Right ventricle myocardium inferior (tissue), 1 donor: ENCODE measurements around the gene RSPH9. TPM values are rescaled to one million over a fixed set of nuclear protein-coding genes. Genes with fewer than 3 reads are reported as not detected.
A peak's percentile ranks its signal among the peaks of the same experiment; 100 is the strongest.
"Not testable (repeated sequence)": the region's sequence is repeated elsewhere in the genome, so short reads cannot be mapped to it uniquely, and the experiment has no call there.

Source experiments
- ATAC-seq: fragments of 200-7000 bp; cut with Tn5 transposase; one replicate; pipeline ENCODE4 v1.9.1; 2020; ENCODE audit warnings: mild to moderate bottlenecking, moderate library complexity
- DNase-seq: peaks from one replicate; pipeline ENCODE4 v3.0.0; 2021; ENCODE audit errors: missing footprints
- intact Hi-C: fragments of 100-400 bp; cut with DNase I; formaldehyde crosslinking; loops from one replicate; pipeline ENCODE4 v1.11.0; 2022
- total RNA-seq: library from RNA; stranded (reverse); fragmentation: NEBNext Ultra II Directional; extraction: Animal tissue kit (Norgen Biotek cat#: 25700); gene quantifications from one replicate; pipeline ENCODE4 v1.2.1, GENCODE V29; 2021
- donor health status: DM: no; HTN: yes; CAD: no; lungs with severe emphysema.

Gene RSPH9
- total RNA-seq, 1 donor from 2014 or later = 0.11 TPM

DNA sequence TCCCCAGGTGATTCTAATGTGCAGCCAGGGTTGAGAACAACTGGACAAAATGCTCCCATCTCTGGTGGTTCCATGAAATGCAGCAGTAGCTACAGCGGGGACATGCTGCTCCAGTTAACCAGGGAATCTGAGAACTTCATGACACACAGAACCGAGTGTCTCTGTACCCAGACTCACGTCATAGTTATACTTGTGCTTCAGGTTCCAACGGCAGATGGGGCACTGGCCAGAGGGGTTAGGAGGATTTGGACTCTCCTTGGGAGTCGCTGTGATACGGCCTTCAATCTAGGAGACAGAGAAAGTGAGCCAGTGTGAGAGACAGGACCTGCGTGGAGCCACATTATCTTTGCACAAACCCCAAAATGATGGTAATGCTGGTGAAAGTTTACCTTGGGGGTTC lies 33.5 kb downstream of the RSPH9 start:
- ATAC-seq (no peak), DNase-seq (no peak)
- intact Hi-C loops = no loop called here

DNA sequence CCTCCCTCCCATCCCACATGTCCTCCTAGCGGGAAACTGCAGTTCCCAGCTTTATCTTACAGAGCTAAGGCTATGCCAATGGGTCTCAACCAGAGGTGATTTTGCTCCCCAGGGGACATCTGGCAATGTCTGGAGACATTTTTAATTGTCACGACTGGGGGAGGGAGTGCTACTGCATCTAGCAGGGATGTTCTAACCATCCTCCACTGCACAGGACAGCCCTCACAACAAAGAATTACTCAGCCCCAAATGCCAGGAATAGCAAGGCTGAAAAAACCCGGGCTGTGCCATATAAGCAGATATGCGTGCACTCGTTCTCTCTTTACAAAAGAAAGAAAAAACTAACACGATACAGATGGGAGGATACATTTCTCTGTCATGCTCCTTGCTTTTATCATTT lies 34.2 kb downstream of the RSPH9 start:
- DNase-seq = no peak
- intact Hi-C loops = no loop called here
- no peak for ATAC-seq

- intact Hi-C loops = no loop called here
- ATAC-seq = peak; percentile 5
- no peak for DNase-seq
These were observed 35.7 kb downstream of the RSPH9 start for GRCh38 chr6:43680308-43681200.

GRCh38 chr6:43681303-43681702 lies 36.5 kb downstream of the RSPH9 start:
- no peak for DNase-seq
- ATAC-seq = peak; percentile 17
- intact Hi-C loops = no loop called here

- intact Hi-C loops = no loop called here
- no peak for ATAC-seq
- no peak for DNase-seq
These were observed 38.0 kb downstream of the RSPH9 start for GRCh38 chr6:43682724-43683429.

DNA sequence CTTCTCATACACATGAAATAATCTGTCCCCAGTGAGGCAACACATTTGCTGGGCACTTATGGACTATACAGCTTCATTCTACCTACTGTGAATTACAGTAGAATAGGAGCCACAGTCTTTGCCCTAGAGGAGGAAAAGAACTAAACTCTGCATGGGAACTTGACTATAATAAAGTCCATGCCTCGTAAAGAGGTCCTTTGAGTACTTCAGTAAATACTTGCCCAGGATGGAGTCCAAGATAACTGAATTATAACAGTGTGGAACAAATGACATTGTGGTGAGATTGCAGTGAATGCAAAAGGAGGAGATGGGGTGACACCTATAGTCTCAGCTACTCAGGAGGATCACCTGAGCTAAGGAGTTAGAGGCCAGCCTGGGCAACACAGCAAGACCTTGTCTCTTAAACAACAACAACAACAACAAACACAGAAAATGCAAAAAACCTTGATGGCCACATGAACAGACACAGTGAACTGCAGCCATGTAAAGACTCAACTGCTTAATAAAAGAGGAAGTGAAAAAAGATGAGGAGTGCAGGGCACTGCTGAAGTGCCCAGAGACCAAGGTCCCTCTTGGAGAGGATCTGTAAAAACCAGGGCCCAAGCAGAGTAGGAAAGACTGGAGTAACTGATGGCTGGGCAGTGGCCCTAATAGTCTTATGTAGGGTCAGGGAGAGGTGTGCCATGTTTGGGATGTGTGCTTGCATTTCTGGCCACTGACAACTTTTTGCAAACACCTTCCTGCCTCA lies 39.0 kb downstream of the RSPH9 start:
- ATAC-seq = no peak
- intact Hi-C loops = no loop called here
- no peak for DNase-seq

- intact Hi-C loops = loop anchor here (2.0 kb wide), 1 partner anchor 32 kb away; no protein-coding TSS in a partner anchor
- ATAC-seq (no peak), DNase-seq (no peak)
These were observed 42.2 kb downstream of the RSPH9 start for GRCh38 chr6:43687079-43687436.

DNA sequence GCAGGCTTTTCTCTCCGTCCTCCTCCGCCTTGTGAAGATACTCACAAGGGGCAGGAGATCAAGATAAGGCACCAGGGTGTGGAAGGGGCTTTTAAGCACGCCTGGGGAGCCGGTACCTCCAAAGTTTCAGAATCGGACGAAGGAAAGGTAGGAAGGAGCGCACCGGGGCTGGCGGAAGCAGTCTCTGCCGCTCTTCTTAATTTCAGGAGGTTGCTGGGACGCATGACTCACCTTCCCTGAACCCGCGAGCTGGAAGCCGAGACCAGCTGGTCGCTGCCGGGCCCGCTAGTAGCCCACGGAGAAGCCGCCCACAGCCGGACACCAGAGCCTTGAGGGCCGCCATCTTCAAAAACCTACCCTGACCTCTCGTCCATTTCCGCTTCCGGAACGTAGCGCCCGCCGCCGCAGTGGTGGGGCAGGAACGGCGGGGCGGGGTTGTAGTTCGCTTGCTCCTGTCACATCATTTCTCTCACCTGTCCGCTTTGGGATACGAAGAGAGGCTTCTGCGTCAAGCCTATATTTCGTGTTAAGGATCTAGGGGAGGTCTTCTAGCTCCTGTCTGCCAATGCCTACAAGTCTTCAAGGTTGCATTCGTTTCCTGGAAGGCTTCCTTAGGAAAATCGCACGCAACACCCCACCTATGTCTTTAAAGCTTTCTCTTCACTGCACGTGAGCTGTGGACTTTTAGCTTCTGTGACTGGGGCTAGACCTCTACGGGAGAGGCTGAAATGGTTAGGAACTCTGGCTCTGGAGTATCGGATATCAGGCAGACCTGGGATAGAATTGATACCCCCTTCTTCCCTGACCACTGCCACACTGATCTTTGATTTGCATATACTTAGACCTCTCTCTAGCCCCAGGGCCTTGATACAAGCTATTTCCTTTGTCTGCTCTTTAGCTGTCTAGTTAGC lies 42.9 kb downstream of the RSPH9 start, which contains the start of gene MRPS18A:
Gene MRPS18A, minus strand, starts transcription at position 355 of the 911 bp plus-strand sequence. Its CDS starts 12 bp downstream, at position 343.
- intact Hi-C loops = loop anchor here (2.0 kb wide), 1 partner anchor 31 kb away; no protein-coding TSS in a partner anchor
- peak; percentile 93 for ATAC-seq

DNA sequence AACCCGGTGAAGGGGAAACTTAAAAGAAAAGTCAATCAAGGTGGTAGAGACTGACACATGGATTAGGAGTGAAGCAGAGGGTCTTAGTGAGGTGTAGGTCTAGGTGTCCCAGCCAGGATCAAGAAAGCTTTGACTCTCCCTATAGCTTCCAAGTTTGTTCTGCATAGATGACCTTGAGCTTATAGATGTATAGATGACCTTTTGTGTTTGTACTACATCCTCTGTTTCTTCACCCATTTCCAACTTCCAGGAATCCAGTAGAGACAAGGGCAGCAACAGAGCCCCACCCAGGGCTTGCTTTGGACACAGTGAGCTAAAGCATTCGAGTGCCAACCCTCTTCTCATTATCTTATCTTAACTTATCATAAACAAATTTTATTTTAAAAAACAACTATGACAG lies 44.6 kb downstream of the RSPH9 start:
- intact Hi-C loops = no loop called here
- no peak for ATAC-seq
- DNase-seq = no peak

More for the DNA sequence above, 42.9 kb downstream of the RSPH9 start, which contains the start of gene MRPS18A:
- DNase-seq = peak; percentile 94

GRCh38 chr6:43695215-43695966 lies 50.6 kb downstream of the RSPH9 start:
- DNase-seq = no peak
- intact Hi-C loops = no loop called here
- peak; percentile 71 for ATAC-seq

- no peak for ATAC-seq
- DNase-seq = no peak
- intact Hi-C loops = no loop called here
These were observed 51.1 kb downstream of the RSPH9 start for GRCh38 chr6:43695967-43696291.

GRCh38 chr6:43697421-43697820 lies 52.6 kb downstream of the RSPH9 start:
- no peak for DNase-seq
- ATAC-seq = no peak
- intact Hi-C loops = no loop called here

DNA sequence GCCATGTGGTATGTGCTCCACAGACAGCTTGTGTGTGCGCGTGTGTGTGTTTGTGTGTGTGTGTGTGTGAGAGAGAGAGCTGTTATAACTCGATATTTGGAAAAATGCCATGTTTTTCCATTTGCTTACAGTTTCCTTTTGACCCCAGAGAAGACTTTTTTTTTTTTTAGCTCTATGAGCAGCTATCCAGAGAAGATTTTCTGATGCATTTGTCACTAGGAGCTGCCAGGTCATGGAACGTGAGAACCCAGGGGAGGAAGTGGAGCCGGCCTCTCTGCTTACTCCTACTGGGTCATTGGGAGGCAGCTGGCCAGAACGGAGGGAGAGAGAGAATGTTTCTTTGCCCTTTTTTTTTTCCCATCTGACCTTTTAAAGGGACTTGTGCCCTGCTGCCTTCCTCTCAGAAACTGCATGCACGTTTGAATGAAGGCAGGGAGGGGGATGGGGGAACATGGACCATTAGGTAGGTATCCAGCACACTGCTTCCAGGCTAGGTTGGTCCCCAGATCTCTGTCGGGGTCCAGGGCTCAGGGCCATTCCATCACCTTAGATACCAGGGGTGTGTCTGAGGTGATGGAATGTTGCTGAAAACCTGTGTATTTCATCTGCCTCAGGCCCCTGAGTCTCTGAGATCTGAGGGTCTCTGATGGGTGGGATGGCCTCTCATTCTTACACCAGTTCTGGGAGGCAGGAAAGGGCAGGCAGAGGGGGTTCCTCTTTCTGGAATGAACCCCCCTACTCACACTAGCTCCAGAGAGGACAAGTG lies 53.9 kb downstream of the RSPH9 start:
- peak; percentile 83 for DNase-seq
- intact Hi-C loops = no loop called here
- ATAC-seq = no peak

- intact Hi-C loops = no loop called here
- DNase-seq = no peak
- no peak for ATAC-seq
These were observed 54.8 kb downstream of the RSPH9 start for GRCh38 chr6:43699564-43700186.

GRCh38 chr6:43700939-43701560 lies 56.2 kb downstream of the RSPH9 start:
- intact Hi-C loops, ATAC-seq, DNase-seq: not testable (repeated sequence)

- DNase-seq (no peak), ATAC-seq (no peak)
- intact Hi-C loops = no loop called here
These were observed 57.3 kb downstream of the RSPH9 start for GRCh38 chr6:43702171-43702533.
